ENCODE data around the gene RNASEH2C. TPM values are rescaled to one million over a fixed set of nuclear protein-coding genes. Genes with fewer than 3 reads are reported as not detected.
"Not testable (repeated sequence)": the region's sequence is repeated elsewhere in the genome, so short reads cannot be mapped to it uniquely, and the experiment has no call there.

The RNASEH2C gene
- total RNA-seq, 4 donors from 2014 or later, result 48.8 to 135 (median 118) TPM

GRCh38 chr11:65692367-65692766 is 28.2 kb downstream of the RNASEH2C start:
- DNase-seq, result no peak
- no peaks in the 10 kb centered on the region for H3K36me3 ChIP-seq
- intact Hi-C loops (cut with DNase I), result no loop called here
- peaks cover 26 to 35% of the 10 kb centered on the region in 2 donors for H3K4me1 ChIP-seq
- WGBS, 2 donors, result 75 to 80% methylated on average over 11 of the region's 11 CpGs
- H3K27ac ChIP-seq, result no peak overlapping the region
- no peaks in the 10 kb centered on the region for H3K9me3 ChIP-seq
- no peaks in the 10 kb centered on the region for H3K27me3 ChIP-seq
- H3K4me3 ChIP-seq (replicated peaks in 1 of 3), result no peak overlapping the region
- no peak for TF ChIP-seq POLR2A (IDR thresholded peaks at IDR 0.05)

- WGBS, 2 donors, result 92 to 93% methylated on average over 8 of the region's 8 CpGs
- H3K27ac ChIP-seq; H3K27me3 ChIP-seq; H3K4me3 ChIP-seq (replicated peaks in 1 of 3); H3K9me3 ChIP-seq; H3K36me3 ChIP-seq; intact Hi-C loops (cut with DNase I); DNase-seq: not testable (repeated sequence)
- peaks cover 26 to 35% of the 10 kb centered on the region in 2 donors for H3K4me1 ChIP-seq
These were observed 28.8 kb downstream of the RNASEH2C start for GRCh38 chr11:65691847-65692246.

GRCh38 chr11:65685981-65686380 is 34.6 kb downstream of the RNASEH2C start:
- no peaks in the 10 kb centered on the region for H3K27me3 ChIP-seq
- intact Hi-C loops (cut with DNase I), result no loop called here
- no peaks in the 10 kb centered on the region for H3K36me3 ChIP-seq
- no peaks in the 10 kb centered on the region for H3K4me1 ChIP-seq
- 87% methylated on average over 8 of the region's 8 CpGs for WGBS, 2 donors
- H3K9me3 ChIP-seq, result no peaks in the 10 kb centered on the region
- TF ChIP-seq CTCF (IDR thresholded peaks at IDR 0.05) (no peak), POLR2A (IDR thresholded peaks at IDR 0.05) (no peak)
- H3K27ac ChIP-seq, result no peak overlapping the region
- no peak overlapping the region for H3K4me3 ChIP-seq (replicated peaks in 1 of 3)
- DNase-seq, result no peak

GRCh38 chr11:65683480-65683879 is 37.1 kb downstream of the RNASEH2C start:
- H3K36me3 ChIP-seq; H3K4me1 ChIP-seq; H3K27ac ChIP-seq; DNase-seq; H3K9me3 ChIP-seq; intact Hi-C loops (cut with DNase I); H3K4me3 ChIP-seq (replicated peaks in 1 of 3); H3K27me3 ChIP-seq: not testable (repeated sequence)
- 85 to 93% methylated on average over 6 of the region's 6 CpGs for WGBS, 2 donors

- H3K4me3 ChIP-seq (replicated peaks in 1 of 3), result no peak overlapping the region
- no peaks in the 10 kb centered on the region for H3K4me1 ChIP-seq
- WGBS, 2 donors, result 84 to 89% methylated on average over 5 of the region's 5 CpGs
- intact Hi-C loops (cut with DNase I), result no loop called here
- no peaks in the 10 kb centered on the region for H3K36me3 ChIP-seq
- no peaks in the 10 kb centered on the region for H3K9me3 ChIP-seq
- no peaks in the 10 kb centered on the region for H3K27me3 ChIP-seq
- no peak for TF ChIP-seq CTCF (IDR thresholded peaks at IDR 0.05)
- TF ChIP-seq POLR2A (IDR thresholded peaks at IDR 0.05), result no peak
- no peak for DNase-seq
- H3K27ac ChIP-seq, result no peak overlapping the region
These were observed 40.3 kb downstream of the RNASEH2C start for GRCh38 chr11:65680192-65680743.

GRCh38 chr11:65672982-65673381 is 47.6 kb downstream of the RNASEH2C start:
- Histone ChIP-seq H3K27ac (no peak overlapping the region), H3K36me3 (no peaks in the 10 kb centered on the region), H3K9me3 (no peaks in the 10 kb centered on the region), H3K4me3 (replicated peaks in 1 of 3) (no peak overlapping the region), H3K4me1 (no peaks in the 10 kb centered on the region), H3K27me3 (no peaks in the 10 kb centered on the region)
- WGBS, 2 donors, result 94 to 96% methylated on average over 2 of the region's 2 CpGs
- intact Hi-C loops (cut with DNase I), result no loop called here
- DNase-seq, result no peak
- TF ChIP-seq POLR2A (IDR thresholded peaks at IDR 0.05), result no peak
- TF ChIP-seq CTCF (IDR thresholded peaks at IDR 0.05), result no peak

Measured in thyroid gland (tissue), 4 donors.